ENCODE measurements around the gene SH3D21. TPM values are rescaled to one million over a fixed set of nuclear protein-coding genes. Genes with fewer than 3 reads are reported as not detected.

SH3D21 gene
- total RNA-seq (2022; extraction: Qiagen RNA extraction), result 1.5 to 3.3 TPM (median 2.5 TPM) in 5 replicates

DNA sequence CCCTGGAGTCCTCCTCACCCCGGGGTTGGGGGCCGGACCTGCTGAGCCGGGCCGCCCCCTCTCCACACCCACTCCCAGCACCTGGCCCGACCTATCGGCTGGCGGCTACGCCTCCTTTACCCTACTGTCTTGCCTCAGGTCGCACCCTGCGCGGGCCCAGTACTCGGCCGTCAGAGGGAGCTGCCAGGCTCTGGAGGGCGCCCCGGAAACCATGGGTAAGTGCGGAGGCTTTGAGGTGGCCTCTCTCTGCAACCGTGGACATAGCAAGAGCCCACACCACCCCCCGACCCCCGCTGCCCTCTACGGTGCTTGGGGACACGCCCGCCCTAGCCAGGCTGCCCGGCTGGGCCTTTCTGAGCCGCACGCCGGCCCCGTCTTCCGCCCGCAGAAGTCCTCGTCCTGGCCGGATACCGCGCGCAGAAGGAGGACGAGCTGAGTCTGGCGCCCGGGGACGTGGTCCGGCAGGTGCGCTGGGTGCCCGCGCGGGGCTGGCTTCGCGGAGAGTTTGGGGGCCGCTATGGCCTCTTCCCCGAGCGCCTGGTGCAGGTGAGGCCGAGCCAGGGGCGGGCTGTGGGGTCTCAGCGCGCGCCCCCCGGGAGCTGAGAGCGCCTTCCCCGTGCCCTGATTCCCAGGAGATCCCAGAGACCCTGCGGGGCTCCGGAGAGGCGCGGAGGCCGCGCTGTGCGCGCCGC, at the start of gene SH3D21:
TSS of gene SH3D21 (plus strand) at position 159 of the 692 bp plus-strand sequence. CDS start at position 212, 53 bp downstream.

DNA sequence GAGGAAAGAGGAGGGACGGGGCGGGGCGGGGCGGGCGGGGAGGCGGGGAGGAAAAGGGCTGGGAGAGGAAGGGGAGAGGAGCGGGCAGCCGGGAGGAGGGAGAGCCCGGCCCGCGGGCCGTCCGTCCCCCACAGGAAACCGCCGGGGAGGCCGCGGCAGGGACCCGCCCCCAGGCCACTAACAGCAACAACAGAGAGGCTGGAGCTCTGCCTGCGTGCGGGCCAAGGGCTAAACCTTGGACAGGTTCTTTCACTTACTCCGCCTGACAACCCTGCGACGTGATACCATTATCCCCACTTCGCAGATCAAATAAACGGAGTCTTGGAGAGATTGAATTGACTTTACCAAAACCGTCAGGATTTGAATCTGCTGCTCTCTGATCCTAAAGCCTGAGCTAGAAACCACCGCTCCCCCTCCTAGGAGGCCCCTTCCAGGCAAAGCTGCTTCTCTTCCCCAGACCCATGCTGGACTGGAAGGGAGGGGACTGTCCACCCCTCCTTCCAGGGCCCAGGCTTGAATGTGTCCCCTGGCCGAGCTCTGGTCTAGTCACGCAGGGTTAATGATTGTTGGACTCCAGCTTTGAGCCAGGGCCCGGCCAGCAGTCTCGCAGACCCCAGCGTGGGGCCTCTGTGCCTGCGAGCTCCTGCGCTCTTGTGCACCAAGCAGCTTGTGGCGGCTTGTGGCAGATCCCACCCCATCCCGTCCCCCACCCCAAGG, 17.6 kb downstream of the SH3D21 start, which contains the start of gene EVA1B:
TSS of gene EVA1B (minus strand) at position 10 of the 717 bp plus-strand sequence. CDS start 608 bp downstream, outside the sequence.

Other genes with a start within 250 kb of the SH3D21 start
- 0.06 TPM in 1 of 5 replicates, not detected in the others for gene TEKT2, start 222.3 kb upstream of the SH3D21 start, total RNA-seq (2022; extraction: Qiagen RNA extraction)
- gene ADPRS, start 217.5 kb upstream of the SH3D21 start, total RNA-seq (2022; extraction: Qiagen RNA extraction), result 24.9 to 30.9 TPM (median 27.8 TPM) in 5 replicates
- 0.07 to 0.24 TPM (median 0.14 TPM) in 5 replicates for gene COL8A2, start 181.1 kb upstream of the SH3D21 start, total RNA-seq (2022; extraction: Qiagen RNA extraction)
- 79.0 to 95.1 TPM (median 87.9 TPM) in 5 replicates for gene TRAPPC3, start 156.9 kb upstream of the SH3D21 start, total RNA-seq (2022; extraction: Qiagen RNA extraction)
- 220 to 267 TPM (median 258 TPM) in 5 replicates for gene MAP7D1, start 150.2 kb upstream of the SH3D21 start, total RNA-seq (2022; extraction: Qiagen RNA extraction)
- 75.5 to 96.8 TPM (median 88.5 TPM) in 5 replicates for gene THRAP3, start 81.9 kb upstream of the SH3D21 start, total RNA-seq (2022; extraction: Qiagen RNA extraction)
- 9.7 to 22.2 TPM (median 19.2 TPM) in 5 replicates for gene EVA1B, start 17.3 kb downstream of the SH3D21 start, total RNA-seq (2022; extraction: Qiagen RNA extraction)
- 8.0 to 11.1 TPM (median 10.1 TPM) in 5 replicates for gene STK40, start 79.6 kb downstream of the SH3D21 start, total RNA-seq (2022; extraction: Qiagen RNA extraction)
- gene LSM10, start 91.5 kb downstream of the SH3D21 start, total RNA-seq (2022; extraction: Qiagen RNA extraction), result 34.8 to 44.9 TPM (median 38.9 TPM) in 5 replicates
- gene OSCP1, start 144.1 kb downstream of the SH3D21 start, total RNA-seq (2022; extraction: Qiagen RNA extraction), result 4.6 to 6.6 TPM (median 5.9 TPM) in 5 replicates
- gene MRPS15, start 158.0 kb downstream of the SH3D21 start, total RNA-seq (2022; extraction: Qiagen RNA extraction), result 72.5 to 89.0 TPM (median 83.1 TPM) in 5 replicates
- gene CSF3R, start 176.5 kb downstream of the SH3D21 start, total RNA-seq (2022; extraction: Qiagen RNA extraction), result not detected in 5 replicates

All from A549 treated with dexamethasone at 1 μM for 4 hours (cell line).